ENCODE results near the gene SYNPR. TPM values are rescaled to one million over a fixed set of nuclear protein-coding genes. Genes with fewer than 3 reads are reported as not detected.
"Not testable (repeated sequence)": the region's sequence is repeated elsewhere in the genome, so short reads cannot be mapped to it uniquely, and the experiment has no call there.

The SYNPR gene
- total RNA-seq, 5 donors from 2014 or later (not counting 1 experiment from before 2014, with no cell fraction given) = not detected

DNA sequence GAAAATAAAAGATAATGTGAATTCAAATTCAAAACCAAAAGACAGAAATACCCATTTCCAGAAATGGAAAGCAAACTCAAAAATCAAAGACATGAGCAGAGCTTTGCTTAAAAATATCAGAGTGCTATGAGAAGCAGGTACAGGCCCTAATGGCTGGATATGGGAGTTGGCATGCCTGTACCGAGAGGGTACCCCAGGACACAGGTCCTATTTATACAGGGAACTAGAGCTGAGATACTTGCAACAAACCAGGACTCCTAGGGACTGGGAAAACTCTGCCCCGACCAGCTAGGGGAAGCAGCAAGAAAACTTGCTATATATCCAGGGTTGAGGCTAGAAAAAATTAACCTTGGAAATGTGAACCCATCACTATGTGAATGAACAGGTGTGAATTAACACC, 36.0 kb upstream of the SYNPR start:
- Histone ChIP-seq H3K36me3 (ENCODE audit: control insufficient read depth in 2 of 2, extremely low read depth in 1 of 2, insufficient read depth in 1 of 2, low read length in 1 of 2) (no peaks in the 10 kb centered on the region), H3K27me3 (replicated peaks in 1 of 2; ENCODE audit: control insufficient read depth in 2 of 2, extremely low read depth in 1 of 2, insufficient read depth in 2 of 2, low read length in 1 of 2) (no peaks in the 10 kb centered on the region), H3K4me1 (ENCODE audit: control insufficient read depth in 1 of 2, extremely low read depth in 1 of 2, insufficient read depth in 2 of 2, low read length in 2 of 2) (no peaks in the 10 kb centered on the region), H3K9me3 (no peaks in the 10 kb centered on the region), H3K27ac (ENCODE audit: low read length) (no peak overlapping the region), H3K4me3 (ENCODE audit: control insufficient read depth in 1 of 2, extremely low read depth in 1 of 2, low read length in 1 of 2) (no peak overlapping the region)
- POLR2A ChIA-PET = no interaction called here
- H3K36me3 Mint-ChIP-seq = no peaks in the 10 kb centered on the region
- DNase-seq (no peak), ATAC-seq (replicated peaks in 1 of 4) (no peak)
- CTCF ChIA-PET = no interaction called here
- H3K9me3 Mint-ChIP-seq = peaks cover 0 to 7% (median 5%) of the 10 kb centered on the region in 3 donors
- H3K27ac Mint-ChIP-seq = no peak overlapping the region
- no peaks in the 10 kb centered on the region for H3K27me3 Mint-ChIP-seq
- no peaks in the 10 kb centered on the region for H3K4me1 Mint-ChIP-seq
- no peak overlapping the region for H3K4me3 Mint-ChIP-seq
- no CpG with 5 or more reads among the region's 2 CpGs for WGBS (ENCODE audit: insufficient coverage)

DNA sequence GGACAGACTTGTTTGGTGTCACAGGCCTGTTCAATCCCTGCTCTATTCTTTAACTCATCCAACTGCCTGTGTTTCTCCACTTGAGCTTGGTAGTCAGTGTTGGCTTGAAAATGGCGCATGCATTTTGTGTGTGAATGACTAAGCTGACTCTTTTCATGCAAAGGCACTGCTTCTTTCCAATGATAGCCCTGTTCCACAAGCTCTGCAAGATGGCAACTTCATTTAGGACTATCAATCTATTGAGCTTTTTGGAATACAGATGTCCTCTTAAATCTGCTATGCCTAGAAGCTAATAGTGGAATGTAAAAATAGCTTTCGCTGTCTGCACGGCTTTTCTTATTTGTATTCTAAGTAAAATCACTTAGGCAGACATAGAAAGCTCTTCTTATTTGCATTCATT, 33.6 kb upstream of the SYNPR start:
- Mint-ChIP-seq H3K27me3 (no peaks in the 10 kb centered on the region), H3K27ac (no peak overlapping the region), H3K4me1 (no peaks in the 10 kb centered on the region), H3K9me3 (peaks cover 0 to 7% (median 4%) of the 10 kb centered on the region in 3 donors), H3K36me3 (no peaks in the 10 kb centered on the region), H3K4me3 (no peak overlapping the region)
- Histone ChIP-seq H3K36me3 (ENCODE audit: control insufficient read depth in 2 of 2, extremely low read depth in 1 of 2, insufficient read depth in 1 of 2, low read length in 1 of 2) (no peaks in the 10 kb centered on the region), H3K4me3 (ENCODE audit: control insufficient read depth in 1 of 2, extremely low read depth in 1 of 2, low read length in 1 of 2) (no peak overlapping the region), H3K27ac (ENCODE audit: low read length) (no peak overlapping the region), H3K27me3 (replicated peaks in 1 of 2; ENCODE audit: control insufficient read depth in 2 of 2, extremely low read depth in 1 of 2, insufficient read depth in 2 of 2, low read length in 1 of 2) (no peaks in the 10 kb centered on the region), H3K4me1 (ENCODE audit: control insufficient read depth in 1 of 2, extremely low read depth in 1 of 2, insufficient read depth in 2 of 2, low read length in 2 of 2) (no peaks in the 10 kb centered on the region), H3K9me3 (no peaks in the 10 kb centered on the region)
- 100% methylated on average over 1 of the region's 3 CpGs for WGBS (ENCODE audit: insufficient coverage)
- no peak for DNase-seq
- no peak for ATAC-seq (replicated peaks in 1 of 4)
- CTCF ChIA-PET = no interaction called here
- POLR2A ChIA-PET = no interaction called here

DNA sequence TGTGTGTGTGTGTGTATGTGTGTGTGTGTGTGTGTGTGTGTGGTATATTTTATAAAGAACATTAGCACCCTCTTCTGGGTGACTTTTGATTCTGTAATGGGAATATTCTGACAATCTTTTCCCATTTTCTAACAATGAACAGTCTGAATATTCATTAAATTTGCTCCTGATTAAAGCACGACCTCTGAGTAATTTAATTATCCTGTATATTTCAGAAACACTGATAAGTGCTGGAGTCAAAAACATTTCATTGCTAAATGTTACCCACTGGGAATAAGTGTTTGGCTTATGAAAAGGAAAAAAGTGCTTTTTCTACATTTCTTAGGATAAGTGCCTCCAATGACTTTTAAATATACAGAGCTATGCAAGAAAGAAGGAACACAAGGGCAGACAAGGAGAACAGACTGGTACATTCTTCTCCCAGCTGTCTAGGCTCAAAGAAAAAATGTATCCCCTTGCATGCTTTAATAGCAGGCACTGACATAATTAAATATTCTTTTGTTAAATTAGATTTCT, 32.3 kb upstream of the SYNPR start:
- Histone ChIP-seq H3K4me3 (ENCODE audit: control insufficient read depth in 1 of 2, extremely low read depth in 1 of 2, low read length in 1 of 2) (no peak overlapping the region), H3K9me3 (no peaks in the 10 kb centered on the region), H3K36me3 (ENCODE audit: control insufficient read depth in 2 of 2, extremely low read depth in 1 of 2, insufficient read depth in 1 of 2, low read length in 1 of 2) (no peaks in the 10 kb centered on the region), H3K4me1 (ENCODE audit: control insufficient read depth in 1 of 2, extremely low read depth in 1 of 2, insufficient read depth in 2 of 2, low read length in 2 of 2) (no peaks in the 10 kb centered on the region), H3K27ac (ENCODE audit: low read length) (no peak overlapping the region), H3K27me3 (replicated peaks in 1 of 2; ENCODE audit: control insufficient read depth in 2 of 2, extremely low read depth in 1 of 2, insufficient read depth in 2 of 2, low read length in 1 of 2) (no peaks in the 10 kb centered on the region)
- Mint-ChIP-seq H3K36me3 (no peaks in the 10 kb centered on the region), H3K27me3 (no peaks in the 10 kb centered on the region), H3K4me3 (no peak overlapping the region), H3K4me1 (no peaks in the 10 kb centered on the region), H3K9me3 (peaks cover 0 to 4% (median 0%) of the 10 kb centered on the region in 3 donors), H3K27ac (no peak overlapping the region)
- CTCF ChIA-PET = no interaction called here
- POLR2A ChIA-PET = no interaction called here
- DNase-seq (no peak), ATAC-seq (replicated peaks in 1 of 4) (no peak)
- no CpG with 5 or more reads among the region's 1 CpG for WGBS (ENCODE audit: insufficient coverage)

DNA sequence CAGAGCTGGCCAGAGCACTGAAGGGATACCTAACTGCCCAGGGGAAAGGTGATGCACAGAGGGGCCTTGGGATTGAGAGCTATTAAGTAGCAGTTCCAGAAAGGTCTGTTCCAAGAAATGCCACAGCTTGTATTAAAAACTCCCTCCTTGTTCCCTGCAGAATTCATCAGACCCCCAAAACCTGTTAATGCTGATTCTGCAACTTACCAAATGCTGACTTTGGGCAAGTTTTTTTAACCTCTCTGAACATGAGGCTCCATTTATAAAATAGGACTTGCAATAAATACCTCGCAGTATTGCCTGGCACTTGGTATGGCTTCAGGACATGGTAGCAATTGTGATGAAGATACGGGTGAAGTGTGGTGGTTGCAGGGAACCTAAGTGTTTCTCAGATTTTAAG, 30.1 kb upstream of the SYNPR start:
- Histone ChIP-seq H3K4me1 (ENCODE audit: control insufficient read depth in 1 of 2, extremely low read depth in 1 of 2, insufficient read depth in 2 of 2, low read length in 2 of 2) (no peaks in the 10 kb centered on the region), H3K4me3 (ENCODE audit: control insufficient read depth in 1 of 2, extremely low read depth in 1 of 2, low read length in 1 of 2) (no peak overlapping the region), H3K36me3 (ENCODE audit: control insufficient read depth in 2 of 2, extremely low read depth in 1 of 2, insufficient read depth in 1 of 2, low read length in 1 of 2) (no peaks in the 10 kb centered on the region), H3K27ac (ENCODE audit: low read length) (no peak overlapping the region), H3K9me3 (no peaks in the 10 kb centered on the region), H3K27me3 (replicated peaks in 1 of 2; ENCODE audit: control insufficient read depth in 2 of 2, extremely low read depth in 1 of 2, insufficient read depth in 2 of 2, low read length in 1 of 2) (no peaks in the 10 kb centered on the region)
- ATAC-seq (replicated peaks in 1 of 4) (no peak), DNase-seq (no peak)
- no peaks in the 10 kb centered on the region for H3K27me3 Mint-ChIP-seq
- H3K4me3 Mint-ChIP-seq = no peak overlapping the region
- H3K27ac Mint-ChIP-seq = no peak overlapping the region
- H3K9me3 Mint-ChIP-seq = peaks cover 0 to 4% (median 0%) of the 10 kb centered on the region in 3 donors
- H3K4me1 Mint-ChIP-seq = no peaks in the 10 kb centered on the region
- H3K36me3 Mint-ChIP-seq = no peaks in the 10 kb centered on the region
- CTCF ChIA-PET = interaction anchor here in 1 of 2 donors (0.6 kb wide), 1 partner anchor 102 kb away, joined by 3 read pairs; no protein-coding TSS in a partner anchor
- 0% methylated on average over 1 of the region's 2 CpGs for WGBS (ENCODE audit: insufficient coverage)
- POLR2A ChIA-PET = no interaction called here

DNA sequence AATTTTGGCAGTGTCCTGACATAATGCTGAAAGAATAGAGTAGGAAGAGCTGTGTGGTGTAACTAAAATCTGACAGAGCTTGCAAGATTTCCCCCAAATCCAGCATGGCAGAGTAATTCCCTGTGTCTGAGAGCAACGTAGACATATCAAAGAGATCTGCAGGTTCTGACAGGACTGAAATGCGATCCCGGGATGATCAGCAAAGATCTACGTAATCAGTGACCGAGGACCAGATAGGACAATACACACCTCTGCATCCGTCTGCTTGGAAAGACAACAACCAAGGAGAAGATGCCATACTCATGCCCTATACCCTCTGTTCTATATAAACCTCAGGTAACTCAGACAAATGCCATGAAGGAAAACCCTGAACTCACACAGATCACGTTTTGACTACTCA, 26.6 kb upstream of the SYNPR start:
- Mint-ChIP-seq H3K27ac (no peak overlapping the region), H3K36me3 (no peaks in the 10 kb centered on the region), H3K4me3 (no peak overlapping the region), H3K27me3 (no peaks in the 10 kb centered on the region), H3K4me1 (no peaks in the 10 kb centered on the region), H3K9me3 (peaks cover 0 to 3% (median 0%) of the 10 kb centered on the region in 3 donors)
- no peak for DNase-seq
- H3K27ac ChIP-seq (ENCODE audit: low read length) = no peak overlapping the region
- H3K4me1 ChIP-seq (ENCODE audit: control insufficient read depth in 1 of 2, extremely low read depth in 1 of 2, insufficient read depth in 2 of 2, low read length in 2 of 2) = no peaks in the 10 kb centered on the region
- no peaks in the 10 kb centered on the region for H3K9me3 ChIP-seq
- ChIA-PET POLR2A (no interaction called here), CTCF (no interaction called here)
- no peaks in the 10 kb centered on the region for H3K27me3 ChIP-seq (replicated peaks in 1 of 2; ENCODE audit: control insufficient read depth in 2 of 2, extremely low read depth in 1 of 2, insufficient read depth in 2 of 2, low read length in 1 of 2)
- H3K36me3 ChIP-seq (ENCODE audit: control insufficient read depth in 2 of 2, extremely low read depth in 1 of 2, insufficient read depth in 1 of 2, low read length in 1 of 2) = no peaks in the 10 kb centered on the region
- WGBS (ENCODE audit: insufficient coverage) = 75% methylated on average over 6 of the region's 7 CpGs
- ATAC-seq (replicated peaks in 1 of 4) = no peak
- H3K4me3 ChIP-seq (ENCODE audit: control insufficient read depth in 1 of 2, extremely low read depth in 1 of 2, low read length in 1 of 2) = no peak overlapping the region

DNA sequence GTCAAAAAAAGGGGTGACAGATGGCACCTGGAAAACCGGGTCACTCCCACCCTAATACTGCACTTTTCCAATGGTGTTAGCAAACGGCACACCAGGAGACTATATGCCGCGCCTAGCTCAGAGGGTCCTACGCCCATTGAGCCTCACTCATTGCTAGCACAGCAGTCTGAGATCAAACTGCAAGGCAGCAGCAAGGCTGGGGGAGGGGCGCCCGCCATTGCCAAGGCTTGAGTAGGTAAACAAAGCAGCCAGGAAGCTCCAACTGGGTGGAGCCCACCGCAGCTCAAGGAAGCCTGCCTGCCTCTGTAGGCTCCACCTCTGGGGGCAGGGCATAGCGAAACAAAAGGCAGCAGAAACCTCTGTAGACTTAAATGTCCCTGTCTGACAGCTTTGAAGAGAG, 22.3 kb upstream of the SYNPR start:
- H3K27me3 ChIP-seq (replicated peaks in 1 of 2; ENCODE audit: control insufficient read depth in 2 of 2, extremely low read depth in 1 of 2, insufficient read depth in 2 of 2, low read length in 1 of 2); H3K4me1 Mint-ChIP-seq; H3K36me3 Mint-ChIP-seq; H3K4me3 Mint-ChIP-seq; H3K9me3 ChIP-seq; H3K4me1 ChIP-seq (ENCODE audit: control insufficient read depth in 1 of 2, extremely low read depth in 1 of 2, insufficient read depth in 2 of 2, low read length in 2 of 2); H3K27ac ChIP-seq (ENCODE audit: low read length); H3K27ac Mint-ChIP-seq; CTCF ChIA-PET; H3K9me3 Mint-ChIP-seq; POLR2A ChIA-PET; H3K27me3 Mint-ChIP-seq; H3K36me3 ChIP-seq (ENCODE audit: control insufficient read depth in 2 of 2, extremely low read depth in 1 of 2, insufficient read depth in 1 of 2, low read length in 1 of 2); H3K4me3 ChIP-seq (ENCODE audit: control insufficient read depth in 1 of 2, extremely low read depth in 1 of 2, low read length in 1 of 2); ATAC-seq (replicated peaks in 1 of 4); DNase-seq: not testable (repeated sequence)
- WGBS (ENCODE audit: insufficient coverage) = 69% methylated on average over 7 of the region's 9 CpGs

DNA sequence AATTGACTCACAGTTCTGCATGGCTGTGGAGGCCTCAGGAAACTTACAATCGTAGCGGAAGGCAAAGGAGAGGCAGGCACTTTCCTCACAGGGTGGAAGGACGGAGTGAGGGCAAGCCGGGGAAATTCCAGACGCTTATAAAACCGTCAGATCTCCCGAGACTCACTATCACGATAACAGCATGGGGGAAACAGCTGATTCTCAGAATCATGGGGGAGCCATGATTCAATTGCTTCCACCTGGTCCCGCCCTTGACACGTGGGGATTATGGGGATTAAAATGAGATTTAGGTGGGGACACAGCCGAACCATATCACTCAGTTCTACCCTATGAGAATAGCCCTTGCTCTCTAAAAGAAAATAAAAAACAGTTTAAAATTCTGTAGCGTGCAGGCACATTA, 13.4 kb upstream of the SYNPR start:
- Histone ChIP-seq H3K4me1 (ENCODE audit: control insufficient read depth in 1 of 2, extremely low read depth in 1 of 2, insufficient read depth in 2 of 2, low read length in 2 of 2) (no peaks in the 10 kb centered on the region), H3K9me3 (no peaks in the 10 kb centered on the region), H3K4me3 (ENCODE audit: control insufficient read depth in 1 of 2, extremely low read depth in 1 of 2, low read length in 1 of 2) (no peak overlapping the region), H3K36me3 (ENCODE audit: control insufficient read depth in 2 of 2, extremely low read depth in 1 of 2, insufficient read depth in 1 of 2, low read length in 1 of 2) (no peaks in the 10 kb centered on the region), H3K27me3 (replicated peaks in 1 of 2; ENCODE audit: control insufficient read depth in 2 of 2, extremely low read depth in 1 of 2, insufficient read depth in 2 of 2, low read length in 1 of 2) (no peaks in the 10 kb centered on the region), H3K27ac (ENCODE audit: low read length) (no peak overlapping the region)
- Mint-ChIP-seq H3K4me1 (no peaks in the 10 kb centered on the region), H3K4me3 (no peak overlapping the region), H3K9me3 (peaks cover 0 to 8% (median 0%) of the 10 kb centered on the region in 3 donors), H3K27ac (no peak overlapping the region), H3K27me3 (no peaks in the 10 kb centered on the region), H3K36me3 (no peaks in the 10 kb centered on the region)
- ChIA-PET POLR2A (no interaction called here), CTCF (no interaction called here)
- no peak for ATAC-seq (replicated peaks in 1 of 4)
- no peak for DNase-seq
- 58% methylated on average over 7 of the region's 12 CpGs for WGBS (ENCODE audit: insufficient coverage)
